Activated CD4-positive, alpha-beta T cell treated with anti-CD3 and anti-CD28 coated beads, Interleukin-2, Interleukin-6, amounts not matched to agents 100 ng/mL and 50 ng/mL, durations not matched to agents 16 hours and 8 hours (primary cell): Measurements from ENCODE around the gene SEC22A.
"Not testable (repeated sequence)": the region's sequence is repeated elsewhere in the genome, so short reads cannot be mapped to it uniquely, and the experiment has no call there.

Source experiments
- DNase-seq: peaks from one replicate; pipeline ENCODE4 v3.0.0-alpha.2; 2020

The SEC22A gene

DNA sequence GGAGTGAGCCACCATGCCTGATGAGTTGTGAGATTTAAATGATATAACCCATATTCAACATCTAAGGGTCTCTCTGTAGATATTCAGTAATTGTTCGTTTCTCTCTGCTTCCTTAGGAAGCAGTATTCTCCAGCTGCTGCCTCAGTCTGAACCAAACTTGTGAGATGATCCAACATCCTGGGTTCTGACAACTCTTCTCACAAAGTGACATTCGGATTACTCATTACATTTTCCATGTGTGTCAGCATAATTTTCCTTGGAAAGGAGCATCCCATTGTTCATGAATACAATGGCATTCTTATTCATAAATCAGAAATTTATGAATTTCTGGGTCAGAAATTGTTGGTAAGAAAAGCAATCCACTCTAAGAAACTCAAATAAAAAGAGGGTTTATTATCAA lies 15.0 kb upstream of the SEC22A start:
- no peak for DNase-seq

DNA sequence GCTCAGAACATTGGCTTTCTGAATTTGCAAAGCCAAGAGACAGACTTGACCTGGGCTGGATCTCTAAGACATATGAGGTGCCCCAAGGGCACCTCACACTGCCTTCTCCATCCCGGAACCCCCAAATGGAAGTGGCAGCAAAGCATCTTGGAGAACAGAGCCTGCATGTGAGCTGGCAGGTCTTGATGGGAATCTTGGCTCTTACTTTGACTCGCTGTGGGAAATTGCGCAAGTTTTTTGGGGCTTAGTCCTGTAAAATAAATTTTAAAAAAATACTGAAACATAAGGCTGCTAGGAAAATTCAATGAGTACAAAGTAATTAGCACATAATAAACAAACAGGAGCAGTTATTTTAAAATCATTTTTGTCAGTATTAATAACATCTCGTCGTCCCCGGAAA lies 13.7 kb upstream of the SEC22A start:
- DNase-seq = no peak

DNA sequence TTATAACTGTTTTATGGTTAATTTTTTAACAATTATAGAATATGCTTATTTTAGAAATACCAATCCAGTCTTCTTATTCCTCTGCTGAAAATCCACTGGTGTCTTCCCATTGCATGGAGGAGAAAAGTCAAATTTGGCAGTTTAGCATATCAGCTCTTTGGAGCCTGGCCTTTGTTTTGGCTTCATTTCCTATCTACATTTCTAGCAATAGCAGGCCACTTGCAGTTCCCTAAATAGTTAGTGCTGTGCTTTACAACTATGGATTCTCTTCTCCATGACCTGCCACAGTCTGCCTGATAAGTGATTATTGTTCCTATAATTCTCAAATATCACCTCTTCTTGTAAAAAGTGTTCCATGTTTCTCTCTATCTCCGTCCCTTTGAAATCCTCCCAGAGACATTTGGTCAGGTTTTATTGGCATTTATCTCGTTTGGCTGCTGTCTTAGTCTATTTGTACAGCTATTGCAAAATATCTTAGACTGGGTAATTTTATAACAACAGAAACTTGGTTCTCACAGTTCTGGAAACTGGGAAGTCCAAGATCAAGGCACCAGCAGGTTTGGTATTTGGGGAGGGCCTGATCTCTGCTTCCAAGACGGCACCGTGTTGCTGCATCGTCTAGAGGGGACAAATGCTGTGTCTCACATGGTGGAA lies 8.2 kb upstream of the SEC22A start:
- no peak for DNase-seq

DNA sequence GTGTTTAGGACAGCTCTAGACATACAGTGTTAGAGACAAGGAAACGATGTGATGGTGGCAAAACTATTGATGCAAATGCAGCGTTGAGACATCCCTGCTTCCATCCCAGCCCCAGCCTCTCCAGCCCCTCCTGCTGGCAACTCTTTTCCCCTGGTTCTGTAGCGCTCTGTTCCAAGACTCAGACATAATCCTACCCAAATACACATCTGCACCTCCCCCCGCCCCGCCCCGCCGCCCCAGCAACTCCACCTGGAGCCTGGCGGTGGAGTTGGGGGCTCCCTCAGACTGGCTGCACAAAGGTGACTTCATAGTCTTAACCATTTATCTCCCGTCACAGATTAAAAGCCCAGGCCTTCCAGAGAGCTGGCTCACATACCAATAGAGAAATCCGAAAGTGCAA lies 7.2 kb upstream of the SEC22A start:
- DNase-seq = no peak

DNA sequence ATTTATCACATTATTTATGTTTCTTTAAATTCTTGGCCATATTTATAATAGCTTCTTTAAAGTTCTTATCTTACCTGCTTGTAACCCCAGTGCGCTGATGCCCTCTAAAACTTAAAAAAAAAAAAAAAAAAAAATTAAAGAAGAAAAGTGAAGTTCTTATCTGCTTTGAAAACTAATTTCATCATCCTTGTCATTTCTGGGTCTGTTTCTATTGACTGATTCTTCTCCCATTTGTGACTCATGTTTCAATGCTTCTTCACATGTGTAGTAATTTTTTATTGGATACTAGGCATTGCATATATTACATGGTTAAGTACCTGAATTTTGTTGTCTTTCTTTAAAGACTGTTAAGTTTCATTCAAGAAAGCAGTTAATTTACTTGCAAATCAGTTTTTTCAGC lies 3.4 kb upstream of the SEC22A start:
- DNase-seq = no peak

DNA sequence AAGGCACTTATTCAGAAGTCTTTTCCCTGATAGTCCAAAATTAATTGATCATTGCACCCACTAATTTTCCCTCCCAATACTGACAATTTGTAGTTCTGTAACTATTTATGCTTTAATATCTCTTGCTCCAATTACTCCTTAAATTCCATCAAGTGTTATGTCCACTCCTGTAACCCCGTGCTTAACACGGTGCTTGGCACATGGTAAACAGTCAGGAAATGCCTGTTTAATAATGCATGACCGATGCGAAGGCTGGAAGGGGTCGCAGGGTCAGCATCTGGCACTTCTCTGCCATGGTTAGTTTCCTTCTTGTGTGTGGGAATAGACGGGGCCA lies 553 bp upstream of the SEC22A start:
- no peak for DNase-seq

DNA sequence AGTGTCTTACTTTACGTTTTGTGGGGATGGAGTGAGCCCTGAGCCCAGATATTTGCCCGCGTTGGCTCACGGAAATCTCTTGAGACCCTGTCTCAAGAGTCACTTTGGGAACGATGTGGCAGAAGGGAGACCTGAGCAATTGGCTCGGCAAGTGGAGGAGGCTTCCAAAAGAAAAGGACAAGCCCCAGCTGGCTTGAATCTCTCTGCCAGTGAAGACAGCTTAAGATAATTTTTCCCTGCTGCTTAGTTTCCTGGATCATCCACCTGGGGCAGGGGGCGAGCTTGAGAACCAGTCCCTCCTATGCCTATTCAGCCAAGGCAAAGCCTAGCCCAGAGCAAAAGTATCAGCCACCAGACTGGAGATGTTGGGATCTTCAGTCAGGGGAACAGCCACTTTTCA lies 708 bp downstream of the SEC22A start:
- no peak for DNase-seq

DNA sequence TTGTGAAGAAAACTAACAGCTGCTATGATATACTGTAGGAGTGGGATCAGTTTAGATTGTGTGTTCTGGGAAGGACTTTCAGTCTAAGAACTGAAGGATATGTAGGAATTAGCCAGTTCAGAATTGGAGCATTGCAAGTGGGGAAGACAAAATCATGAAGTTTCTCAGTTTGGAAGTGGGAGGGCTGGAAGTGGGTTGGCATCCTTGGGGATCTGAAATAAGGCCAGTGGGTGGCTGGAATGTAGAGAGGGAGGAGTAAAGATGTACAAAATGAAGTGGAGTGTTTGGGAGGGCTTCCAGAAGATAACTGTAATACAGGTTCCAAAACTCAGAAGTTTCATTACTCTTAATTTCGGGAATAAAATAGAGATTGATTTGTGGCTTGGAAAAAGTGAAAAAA lies 17.2 kb downstream of the SEC22A start:
- DNase-seq = no peak

DNA sequence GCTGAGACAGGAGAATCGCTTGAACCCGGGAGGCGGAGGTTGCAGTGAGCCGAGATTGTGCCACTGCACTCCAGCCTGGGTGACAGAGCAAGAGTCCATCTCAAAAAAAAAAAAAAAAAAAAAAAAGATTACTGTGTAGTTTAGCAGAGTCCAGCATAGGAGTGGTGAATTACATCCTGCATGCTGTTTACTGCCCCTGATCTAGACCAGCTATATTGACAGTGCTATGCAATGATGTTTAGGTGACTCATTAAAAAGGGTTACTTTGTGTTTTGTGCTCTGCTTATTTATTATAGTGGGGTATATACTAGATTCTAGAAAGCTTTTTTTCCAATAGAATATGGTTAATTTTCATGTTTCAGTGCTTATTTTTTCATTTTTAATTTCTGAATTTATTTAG lies 19.6 kb downstream of the SEC22A start:
- not testable (repeated sequence) for DNase-seq

DNA sequence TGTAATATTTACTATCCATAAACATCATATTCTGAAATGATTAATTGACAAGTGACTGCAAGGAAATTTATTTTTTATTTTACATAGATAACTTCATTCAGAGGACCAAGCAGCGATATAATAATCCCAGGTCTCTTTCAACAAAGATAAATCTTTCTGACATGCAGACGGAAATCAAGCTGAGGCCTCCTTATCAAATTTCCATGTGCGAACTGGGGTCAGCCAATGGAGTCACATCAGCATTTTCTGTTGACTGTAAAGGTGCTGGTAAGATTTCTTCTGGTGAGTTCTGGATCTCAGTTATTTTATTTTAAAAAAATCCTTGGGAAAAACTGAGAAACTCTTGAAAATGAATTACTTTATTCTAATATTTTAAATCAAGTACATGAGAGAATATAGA lies 23.3 kb downstream of the SEC22A start:
- no peak for DNase-seq

DNA sequence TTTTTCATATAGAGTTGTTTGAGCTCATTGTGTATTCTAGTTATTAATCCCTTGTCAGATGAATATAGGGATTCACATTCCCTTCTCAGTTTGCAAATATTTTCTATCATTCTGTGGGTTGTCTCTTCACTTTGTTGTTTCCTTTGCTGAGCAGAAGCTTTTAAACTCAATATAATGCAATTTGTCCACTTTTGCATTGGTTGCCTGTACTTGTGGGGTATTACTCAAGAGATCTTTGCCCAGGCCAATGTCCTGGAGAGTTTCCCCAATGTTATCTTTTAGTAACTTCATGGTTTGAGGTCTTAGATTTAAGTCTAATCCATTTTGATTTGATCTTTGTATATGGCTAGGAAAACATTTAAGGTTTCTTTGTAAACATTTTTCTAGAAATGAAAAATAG lies 24.8 kb downstream of the SEC22A start:
- no peak for DNase-seq

DNA sequence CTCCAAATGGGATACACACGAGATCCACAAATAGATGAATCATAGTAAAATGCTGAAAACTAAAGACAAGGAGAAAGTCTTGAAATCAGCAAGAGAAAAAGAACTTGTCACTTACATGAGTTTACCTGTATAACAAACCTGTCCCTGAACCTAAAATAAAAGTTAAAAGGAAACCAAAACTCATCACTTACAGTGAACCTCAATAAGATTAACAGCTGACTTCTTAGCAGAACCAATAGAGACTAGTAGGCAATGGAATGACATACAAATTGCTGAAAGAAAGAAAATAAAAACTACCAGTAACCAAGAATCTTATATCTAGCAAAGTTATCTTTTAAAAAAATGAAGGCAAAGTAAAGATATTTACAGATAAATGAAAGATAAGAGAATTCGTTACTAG lies 27.4 kb downstream of the SEC22A start:
- no peak for DNase-seq

DNA sequence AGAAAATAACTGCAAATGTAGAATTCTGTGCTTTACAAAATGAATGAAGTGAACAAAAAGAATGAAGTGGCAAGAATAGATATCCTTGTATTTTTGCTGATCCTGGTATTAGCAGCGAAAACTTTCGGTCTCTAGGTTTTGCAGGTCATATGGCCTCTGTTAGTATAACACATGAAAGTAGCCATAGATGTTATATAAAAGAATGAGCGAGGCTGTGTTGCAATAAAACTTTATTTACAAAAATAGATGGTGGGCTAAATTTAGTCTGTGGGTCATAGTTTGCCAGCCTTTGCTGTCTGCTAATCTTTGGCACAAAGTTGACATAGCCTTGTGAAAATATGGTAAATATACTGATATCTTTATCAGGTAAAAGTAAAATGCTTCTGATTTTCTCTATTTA lies 35.2 kb downstream of the SEC22A start:
- DNase-seq = no peak

DNA sequence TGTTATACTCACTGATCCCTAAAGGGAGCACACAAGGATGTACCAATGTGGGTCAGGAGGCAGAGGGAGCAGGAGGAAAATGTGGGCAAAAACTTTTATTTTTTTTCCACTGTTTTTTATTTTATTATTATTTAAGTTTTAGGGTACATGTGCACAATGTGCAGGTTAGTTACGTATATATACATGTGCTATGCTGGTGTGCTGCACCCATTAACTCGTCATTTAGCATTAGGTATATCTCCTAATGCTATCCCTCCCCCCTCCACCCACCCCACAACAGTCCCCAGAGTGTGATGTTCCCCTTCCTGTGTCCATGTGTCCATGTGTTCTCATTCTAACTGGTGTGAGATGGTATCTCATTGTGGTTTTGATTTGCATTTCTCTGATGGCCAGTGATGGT lies 37.4 kb downstream of the SEC22A start:
- not testable (repeated sequence) for DNase-seq

DNA sequence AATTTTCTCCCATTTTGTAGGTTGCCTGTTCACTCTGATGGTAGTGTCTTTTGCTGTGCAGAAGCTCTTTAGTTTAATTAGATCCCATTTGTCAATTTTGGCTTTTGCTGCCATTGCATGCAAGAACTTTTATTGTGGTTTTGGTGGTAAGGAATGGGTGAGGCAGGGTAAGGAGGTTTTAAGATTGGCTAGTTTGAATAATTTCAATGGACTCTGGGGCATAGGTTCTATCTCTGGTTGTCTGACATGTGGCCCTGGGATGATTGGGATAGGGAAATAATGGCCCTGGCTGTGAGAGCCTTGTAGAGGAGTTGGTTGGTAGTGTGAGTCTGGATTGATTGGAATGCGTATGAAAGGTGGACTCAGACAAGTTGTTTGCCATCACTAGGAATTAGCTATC lies 38.0 kb downstream of the SEC22A start:
- no peak for DNase-seq

DNA sequence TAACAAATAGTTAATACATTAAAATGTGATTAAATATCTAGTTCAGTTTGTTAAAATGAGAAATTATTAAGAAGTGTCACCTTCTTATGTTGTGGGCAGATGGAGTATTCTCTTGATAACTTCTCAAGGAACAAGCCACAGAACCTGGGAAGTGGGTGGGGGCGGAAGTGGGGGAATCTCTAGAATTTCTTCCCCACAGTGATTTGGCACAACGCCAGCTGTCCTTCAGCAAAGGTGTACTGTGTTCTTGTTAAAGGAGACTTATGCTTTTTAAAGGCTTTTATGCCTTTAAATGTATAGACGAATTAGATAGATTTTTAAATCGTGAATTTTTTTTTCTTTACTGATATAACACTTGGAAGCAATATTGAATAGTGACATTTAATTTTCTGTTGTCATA lies 42.4 kb downstream of the SEC22A start:
- no peak for DNase-seq

DNA sequence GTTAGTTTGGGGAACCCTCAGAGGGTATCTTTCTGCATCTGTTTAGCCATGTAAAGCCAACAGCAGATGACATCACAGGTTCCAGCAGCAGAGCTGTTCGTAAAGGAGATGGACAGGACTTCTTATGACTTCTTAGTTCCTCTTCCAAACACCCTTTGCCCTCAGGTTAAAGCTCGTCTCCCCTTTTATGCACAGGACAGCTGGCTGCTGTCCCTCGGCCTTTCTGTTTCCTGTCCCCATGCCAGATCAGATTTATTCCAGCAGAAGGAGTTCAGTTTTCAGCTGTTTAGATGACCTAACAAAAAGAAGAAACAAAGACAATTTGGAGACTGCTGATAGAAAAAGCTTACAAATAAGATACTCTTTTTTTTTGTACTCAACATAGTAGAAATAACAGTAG lies 45.1 kb downstream of the SEC22A start:
- DNase-seq = no peak

DNA sequence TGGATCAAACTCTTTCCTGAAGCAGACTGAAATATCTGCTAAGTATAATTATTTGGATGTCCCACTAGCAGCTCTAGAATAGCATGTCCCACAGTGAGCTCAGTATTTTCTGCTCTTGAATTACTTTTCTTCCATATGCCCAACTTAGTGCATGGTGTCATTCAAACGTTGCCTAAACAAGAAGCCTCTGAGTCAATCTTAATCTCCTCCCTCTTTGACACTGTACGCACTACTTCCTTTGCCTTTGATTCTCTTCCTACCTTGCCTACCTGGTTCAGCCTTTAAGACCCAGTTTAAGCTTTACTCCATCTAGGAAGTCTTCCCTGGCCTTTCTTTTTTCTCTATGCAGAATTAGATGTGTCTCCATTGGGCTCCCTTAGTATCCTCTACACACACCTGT lies 54.5 kb downstream of the SEC22A start:
- DNase-seq = no peak

DNA sequence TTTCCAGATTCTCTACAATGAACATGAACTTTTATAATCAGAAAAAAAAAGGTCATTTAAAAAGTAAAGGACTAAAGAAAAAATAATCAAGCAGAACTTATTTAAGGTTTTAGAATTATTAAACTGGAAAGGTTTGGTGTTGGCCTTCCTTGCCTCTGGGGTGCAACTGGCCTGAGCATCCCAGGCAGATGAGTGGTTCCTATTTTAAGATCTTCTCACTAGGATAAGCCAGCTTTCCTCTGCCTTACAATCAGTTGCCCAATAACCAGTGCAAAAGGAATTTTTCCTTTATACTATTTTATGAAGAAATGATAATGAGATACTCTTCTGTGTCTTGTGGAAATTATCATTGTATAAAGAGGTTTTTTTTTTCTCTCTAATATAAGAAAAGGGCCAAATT lies 56.6 kb downstream of the SEC22A start:
- no peak for DNase-seq

DNA sequence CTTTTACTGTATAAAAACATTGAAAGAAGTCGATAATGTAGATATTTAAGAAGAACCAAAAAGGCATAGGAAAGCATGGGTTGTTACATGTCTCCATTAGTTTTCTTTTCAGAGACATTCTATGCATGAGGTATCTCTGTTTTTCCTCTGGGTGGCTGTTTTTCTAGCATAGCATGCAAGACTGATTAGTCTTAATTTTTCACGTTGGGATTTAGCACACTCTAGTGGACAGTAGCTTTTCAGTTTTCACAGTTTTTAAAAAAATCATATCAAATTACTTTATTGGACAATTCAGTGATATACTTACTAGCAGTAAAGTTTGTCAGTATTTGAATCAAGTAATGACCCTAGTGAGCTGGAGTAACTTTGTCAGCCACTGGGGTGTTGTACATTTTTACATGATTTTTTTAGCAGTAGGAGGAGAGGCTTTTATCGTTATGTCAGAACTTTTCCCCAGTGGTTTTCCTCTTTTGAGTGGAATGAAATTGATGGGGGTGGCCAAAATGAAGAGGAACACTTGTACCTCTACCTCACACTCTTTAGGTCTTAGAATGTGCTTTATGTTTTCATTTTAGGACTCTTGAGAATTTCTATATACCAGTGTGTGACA lies 57.2 kb downstream of the SEC22A start:
- peak; percentile 18 for DNase-seq

DNA sequence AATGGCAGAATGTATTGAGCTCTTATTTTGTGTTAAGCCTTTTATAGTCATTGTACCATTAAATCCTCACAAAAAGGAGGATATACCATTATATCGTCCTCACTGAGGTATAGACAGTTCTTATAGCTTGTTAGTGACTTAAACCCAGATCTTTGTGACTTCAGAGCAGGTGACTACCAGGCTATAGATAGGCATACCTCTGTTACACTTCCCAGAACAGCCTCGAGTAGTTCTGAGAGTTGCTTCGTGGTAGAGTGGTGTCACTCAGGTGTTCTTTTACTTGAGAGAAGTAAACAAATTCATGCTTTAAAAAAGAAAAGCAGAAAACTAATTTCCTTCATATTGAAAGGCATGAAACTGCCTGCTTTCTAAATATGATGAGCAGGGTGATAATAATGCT lies 59.9 kb downstream of the SEC22A start:
- no peak for DNase-seq

DNA sequence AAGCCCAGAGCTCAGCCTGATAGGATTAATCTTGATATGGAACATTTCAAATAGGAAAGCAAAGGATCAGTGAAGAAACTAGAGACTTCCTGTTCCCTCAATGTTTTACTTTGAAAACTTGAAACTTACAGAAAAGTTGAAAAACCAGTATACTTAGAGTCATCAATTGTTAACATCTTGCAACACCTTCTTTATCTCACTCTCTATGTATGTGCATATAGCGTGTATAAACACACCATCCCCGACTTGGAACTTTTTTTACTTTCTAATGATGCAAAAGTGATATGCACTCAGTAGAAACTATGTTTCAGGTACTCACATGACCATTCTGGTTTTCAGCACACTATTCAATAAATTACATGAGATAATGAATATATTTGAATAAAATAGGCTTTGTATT lies 60.5 kb downstream of the SEC22A start:
- DNase-seq = no peak

DNA sequence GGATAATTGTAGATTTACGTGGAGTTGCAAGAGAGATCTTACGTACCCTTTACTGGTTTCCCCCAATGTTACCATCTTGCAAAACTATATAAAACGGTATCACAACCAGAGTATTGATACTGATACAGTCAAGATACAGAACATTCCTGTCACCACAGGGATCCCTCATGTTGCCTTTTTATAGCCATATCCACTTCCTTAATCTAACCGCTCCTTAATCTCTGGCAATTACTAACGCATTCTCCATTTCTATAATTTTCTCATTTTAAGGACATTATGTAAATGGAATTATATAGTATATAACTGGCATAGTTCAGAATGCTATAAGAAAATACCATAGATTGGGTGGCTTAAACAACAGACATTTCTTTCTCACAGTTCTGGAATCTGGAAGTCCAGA lies 61.1 kb downstream of the SEC22A start:
- no peak for DNase-seq

DNA sequence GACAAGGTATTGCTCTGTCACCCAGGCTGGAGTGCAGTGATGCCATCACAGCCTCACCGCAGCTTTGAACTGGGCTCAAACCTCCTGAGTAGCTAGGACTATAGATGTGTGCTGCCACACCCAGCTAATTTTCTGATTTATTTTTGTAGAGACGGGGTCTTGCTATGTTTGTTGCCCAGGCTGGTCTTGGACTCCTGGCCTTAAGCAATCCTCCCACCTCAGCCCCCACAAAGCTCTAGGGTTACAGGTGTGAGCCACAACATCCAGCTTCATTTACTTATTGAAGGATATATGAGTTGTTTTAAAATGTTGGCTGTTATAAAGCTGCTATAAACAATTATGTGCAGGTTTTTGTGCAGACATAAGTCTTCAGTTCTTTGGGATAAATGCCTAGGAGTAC lies 62.2 kb downstream of the SEC22A start:
- no peak for DNase-seq

DNA sequence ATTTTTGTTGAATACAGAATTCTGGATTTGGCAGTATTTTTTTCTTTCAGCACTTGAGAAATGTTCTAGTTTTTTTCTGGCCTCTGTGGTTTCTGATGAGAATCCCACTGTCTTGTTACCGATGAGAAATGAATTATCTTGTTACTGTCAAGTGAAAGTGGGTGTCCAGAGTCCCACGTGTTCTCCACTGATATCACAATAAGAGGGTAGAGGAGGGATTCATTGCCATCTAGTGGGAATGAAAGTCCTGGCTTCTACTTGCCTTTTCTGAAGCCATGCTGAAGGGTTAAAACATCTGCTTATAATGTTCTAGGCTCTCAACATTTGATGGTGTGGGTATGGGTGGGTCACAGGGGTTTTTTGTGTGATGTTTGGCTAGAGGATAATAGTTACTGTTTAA lies 66.1 kb downstream of the SEC22A start:
- no peak for DNase-seq

DNA sequence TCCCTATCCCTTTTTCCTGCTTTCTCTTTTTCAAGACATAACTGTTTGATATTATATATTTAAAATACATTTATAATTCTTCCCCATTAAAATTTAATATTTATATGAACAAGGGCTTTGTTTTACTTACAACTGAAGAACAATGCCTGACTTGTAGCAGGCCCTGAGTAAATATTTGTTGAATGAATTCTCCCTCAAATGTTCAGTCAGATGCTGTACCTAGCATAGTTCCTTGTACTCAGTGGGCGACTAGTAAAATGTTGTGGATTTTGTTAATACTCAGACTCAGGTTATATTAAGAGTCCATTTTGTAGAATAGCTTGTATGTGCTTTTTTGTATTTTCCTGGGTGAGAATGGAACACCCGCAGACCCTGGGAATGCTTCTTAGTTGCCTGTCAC lies 69.1 kb downstream of the SEC22A start:
- no peak for DNase-seq
